ENCODE data around the gene C17orf67.

The C17orf67 gene

DNA sequence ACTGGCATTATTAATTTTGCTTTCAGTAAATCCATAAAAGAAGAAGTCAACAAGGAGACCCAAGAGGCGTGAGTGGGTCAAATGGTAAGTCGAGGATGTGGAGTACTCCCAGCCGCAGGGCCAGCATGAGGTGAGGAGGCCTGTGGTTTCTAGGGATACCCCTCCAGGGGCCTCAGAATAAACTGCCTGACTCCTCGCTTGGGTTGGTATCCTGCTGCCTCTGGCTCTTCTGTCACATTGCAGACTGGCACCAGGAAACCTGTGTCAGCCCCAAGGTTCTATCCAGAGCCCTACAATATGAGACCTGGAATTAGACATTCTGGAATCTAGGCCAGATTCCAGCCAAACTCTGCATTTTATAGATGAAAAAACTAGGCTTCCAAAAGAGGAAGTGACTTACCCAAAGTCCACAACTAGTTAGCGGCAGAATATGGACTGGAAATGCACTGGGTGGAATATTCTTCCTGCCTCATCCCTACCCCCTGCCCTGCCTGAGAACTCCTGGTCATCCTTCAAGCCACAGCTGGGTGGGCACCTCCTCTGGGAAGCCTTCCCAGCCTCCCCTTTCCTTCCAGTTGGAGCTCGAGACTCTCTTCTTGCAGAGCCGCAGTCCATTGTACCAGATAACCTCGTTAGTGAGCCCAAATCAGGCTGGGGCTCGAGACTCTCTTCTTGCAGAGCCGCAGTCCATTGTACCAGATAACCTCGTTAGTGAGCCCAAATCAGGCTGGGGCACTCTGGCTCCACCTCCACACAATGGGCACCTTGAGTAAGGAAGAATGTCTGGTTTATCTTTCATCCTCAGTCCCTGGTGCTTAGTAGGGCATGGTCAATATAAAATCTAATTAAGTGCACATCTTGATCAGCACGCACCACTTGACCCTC, 22.6 kb downstream of the C17orf67 start:
- Histone ChIP-seq H3K4me3 (replicated peaks; ENCODE audit: low read depth, low read length) (no peak overlapping the region), H3K36me3 (ENCODE audit: control insufficient read depth, insufficient read depth, low read length) (no peaks in the 10 kb centered on the region), H3K27me3 (replicated peaks; ENCODE audit: control insufficient read depth, insufficient read depth, low read length) (no peaks in the 10 kb centered on the region)
- no peak for DNase-seq (ENCODE audit: extremely low read depth, insufficient read length)
- no peak for TF ChIP-seq CTCF (IDR thresholded peaks at IDR 0.05; ENCODE audit: insufficient read depth, low read length, poor library complexity, severe bottlenecking)

DNA sequence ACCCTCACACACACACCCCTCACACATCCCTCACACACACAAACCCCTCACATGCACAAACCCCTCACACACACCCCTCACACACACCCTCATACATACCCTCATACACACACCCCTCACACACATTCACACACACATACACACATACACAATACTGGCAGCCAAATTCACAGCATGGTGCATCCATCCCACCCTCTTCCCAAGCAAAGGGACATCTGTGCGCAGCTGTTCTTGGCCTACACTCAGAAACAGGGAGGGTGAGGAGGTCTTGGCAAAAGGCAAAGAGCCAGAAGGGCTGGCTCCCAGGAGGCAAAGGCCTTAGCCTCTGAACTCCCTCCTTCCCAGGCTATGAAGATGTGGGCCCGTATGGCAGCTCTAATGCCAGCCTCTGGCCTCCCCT, 23.4 kb downstream of the C17orf67 start:
- Histone ChIP-seq H3K36me3 (ENCODE audit: control insufficient read depth, insufficient read depth, low read length) (no peaks in the 10 kb centered on the region), H3K4me3 (replicated peaks; ENCODE audit: low read depth, low read length) (no peak overlapping the region), H3K27me3 (replicated peaks; ENCODE audit: control insufficient read depth, insufficient read depth, low read length) (no peaks in the 10 kb centered on the region)
- TF ChIP-seq CTCF (IDR thresholded peaks at IDR 0.05; ENCODE audit: insufficient read depth, low read length, poor library complexity, severe bottlenecking) = no peak
- DNase-seq (ENCODE audit: extremely low read depth, insufficient read length) = no peak

GRCh38 chr17:56809820-56810179, 23.9 kb downstream of the C17orf67 start:
- Histone ChIP-seq H3K4me3 (replicated peaks; ENCODE audit: low read depth, low read length) (no peak overlapping the region), H3K36me3 (ENCODE audit: control insufficient read depth, insufficient read depth, low read length) (no peaks in the 10 kb centered on the region), H3K27me3 (replicated peaks; ENCODE audit: control insufficient read depth, insufficient read depth, low read length) (no peaks in the 10 kb centered on the region)
- no peak for DNase-seq (ENCODE audit: extremely low read depth, insufficient read length)
- TF ChIP-seq CTCF (IDR thresholded peaks at IDR 0.05; ENCODE audit: insufficient read depth, low read length, poor library complexity, severe bottlenecking) = no peak

GRCh38 chr17:56809106-56809819, 24.5 kb downstream of the C17orf67 start:
- no peaks in the 10 kb centered on the region for H3K27me3 ChIP-seq (replicated peaks; ENCODE audit: control insufficient read depth, insufficient read depth, low read length)
- no peaks in the 10 kb centered on the region for H3K36me3 ChIP-seq (ENCODE audit: control insufficient read depth, insufficient read depth, low read length)
- TF ChIP-seq CTCF (IDR thresholded peaks at IDR 0.05; ENCODE audit: insufficient read depth, low read length, poor library complexity, severe bottlenecking) = no peak
- no peak overlapping the region for H3K4me3 ChIP-seq (replicated peaks; ENCODE audit: low read depth, low read length)
- DNase-seq (ENCODE audit: extremely low read depth, insufficient read length) = no peak

DNA sequence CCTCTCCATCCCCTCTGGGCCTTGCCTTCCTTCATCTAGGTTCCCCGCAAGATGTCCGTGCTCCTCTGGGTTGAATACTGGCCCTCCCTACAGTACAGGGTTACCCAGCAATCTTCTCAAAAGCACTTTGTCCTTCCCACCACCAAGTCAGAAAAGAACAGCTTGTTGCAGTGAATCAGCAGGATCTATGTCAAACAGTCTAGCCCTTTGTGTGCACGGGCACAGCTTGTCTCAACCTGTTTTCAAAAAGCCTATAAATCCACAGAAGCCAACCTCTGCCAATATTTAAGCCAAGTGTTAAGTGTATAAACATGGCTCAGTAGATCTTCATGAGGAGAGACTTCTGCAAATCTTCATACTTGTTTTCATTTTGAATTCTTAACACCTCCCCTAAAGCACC, 25.2 kb downstream of the C17orf67 start:
- Histone ChIP-seq H3K27me3 (replicated peaks; ENCODE audit: control insufficient read depth, insufficient read depth, low read length) (no peaks in the 10 kb centered on the region), H3K4me3 (replicated peaks; ENCODE audit: low read depth, low read length) (no peak overlapping the region), H3K36me3 (ENCODE audit: control insufficient read depth, insufficient read depth, low read length) (no peaks in the 10 kb centered on the region)
- no peak for DNase-seq (ENCODE audit: extremely low read depth, insufficient read length)
- no peak for TF ChIP-seq CTCF (IDR thresholded peaks at IDR 0.05; ENCODE audit: insufficient read depth, low read length, poor library complexity, severe bottlenecking)

Measured in GM06990 (cell line).